ENCODE data around the gene DNAJC24.

The DNAJC24 gene

DNA sequence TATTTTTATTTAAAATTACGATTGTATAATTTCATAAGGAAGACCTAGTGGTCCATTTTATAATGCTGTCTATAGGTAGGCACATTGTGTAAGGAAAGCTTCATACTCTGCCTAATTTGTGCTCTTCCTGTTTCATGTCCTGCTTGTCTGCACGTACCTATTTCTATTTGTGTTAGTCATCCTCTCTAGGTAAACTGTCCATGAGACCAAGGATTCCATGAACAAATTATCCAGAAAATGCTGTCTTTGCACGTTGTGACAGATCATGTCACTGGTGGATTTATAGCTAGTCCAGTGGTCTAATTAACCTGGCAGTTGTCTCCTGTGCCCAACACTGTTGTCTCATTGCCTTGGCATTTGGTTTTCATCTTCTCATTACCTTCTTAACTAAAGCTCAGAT lies 44.7 kb downstream of the DNAJC24 start:
- TF ChIP-seq ZFX (IDR thresholded peaks at IDR 0.05; ENCODE audit: borderline replicate concordance): no peak
- TF ChIP-seq, protein P1, sequence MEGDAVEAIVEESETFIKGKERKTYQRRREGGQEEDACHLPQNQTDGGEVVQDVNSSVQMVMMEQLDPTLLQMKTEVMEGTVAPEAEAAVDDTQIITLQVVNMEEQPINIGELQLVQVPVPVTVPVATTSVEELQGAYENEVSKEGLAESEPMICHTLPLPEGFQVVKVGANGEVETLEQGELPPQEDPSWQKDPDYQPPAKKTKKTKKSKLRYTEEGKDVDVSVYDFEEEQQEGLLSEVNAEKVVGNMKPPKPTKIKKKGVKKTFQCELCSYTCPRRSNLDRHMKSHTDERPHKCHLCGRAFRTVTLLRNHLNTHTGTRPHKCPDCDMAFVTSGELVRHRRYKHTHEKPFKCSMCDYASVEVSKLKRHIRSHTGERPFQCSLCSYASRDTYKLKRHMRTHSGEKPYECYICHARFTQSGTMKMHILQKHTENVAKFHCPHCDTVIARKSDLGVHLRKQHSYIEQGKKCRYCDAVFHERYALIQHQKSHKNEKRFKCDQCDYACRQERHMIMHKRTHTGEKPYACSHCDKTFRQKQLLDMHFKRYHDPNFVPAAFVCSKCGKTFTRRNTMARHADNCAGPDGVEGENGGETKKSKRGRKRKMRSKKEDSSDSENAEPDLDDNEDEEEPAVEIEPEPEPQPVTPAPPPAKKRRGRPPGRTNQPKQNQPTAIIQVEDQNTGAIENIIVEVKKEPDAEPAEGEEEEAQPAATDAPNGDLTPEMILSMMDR (IDR thresholded peaks at IDR 0.05): no peak
- H3K27ac ChIP-seq: no peak overlapping the region

- TF ChIP-seq ZFX (IDR thresholded peaks at IDR 0.05; ENCODE audit: borderline replicate concordance): no peak
- TF ChIP-seq, protein P1 (IDR thresholded peaks at IDR 0.05): no peak
- H3K27ac ChIP-seq: no peak overlapping the region
Measured at GRCh38 chr11:31415435-31415834, 45.8 kb downstream of the DNAJC24 start.

- no peak for TF ChIP-seq ZFX (IDR thresholded peaks at IDR 0.05; ENCODE audit: borderline replicate concordance)
- TF ChIP-seq, protein P1 (IDR thresholded peaks at IDR 0.05): no peak
- H3K27ac ChIP-seq: no peak overlapping the region
Measured at GRCh38 chr11:31417357-31417756, 47.7 kb downstream of the DNAJC24 start.

- TF ChIP-seq ZFX (IDR thresholded peaks at IDR 0.05; ENCODE audit: borderline replicate concordance): no peak
- TF ChIP-seq, protein P1 (IDR thresholded peaks at IDR 0.05): no peak
Measured at GRCh38 chr11:31417816-31418215, 48.2 kb downstream of the DNAJC24 start.

DNA sequence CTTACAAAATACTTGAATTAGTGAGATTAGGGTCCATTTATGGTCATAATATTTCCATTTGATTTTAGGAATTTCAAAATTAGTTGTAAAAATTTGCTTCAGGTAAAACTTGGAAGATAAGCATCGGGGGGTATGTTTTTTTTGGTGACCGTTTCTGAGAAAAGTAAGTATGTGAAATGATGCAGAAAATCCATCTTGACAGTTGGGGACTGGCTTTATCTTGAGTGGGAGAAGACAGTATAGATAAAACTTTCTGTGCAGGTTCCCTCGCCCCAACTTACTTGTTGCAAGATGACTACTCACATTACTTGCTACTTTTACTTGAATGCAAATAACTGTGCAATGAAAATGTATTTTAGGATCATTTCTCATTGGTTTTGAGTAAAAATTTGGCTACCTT lies 49.5 kb downstream of the DNAJC24 start:
- H3K27ac ChIP-seq: no peak overlapping the region
- TF ChIP-seq, protein P1 (IDR thresholded peaks at IDR 0.05): no peak
- no peak for TF ChIP-seq ZFX (IDR thresholded peaks at IDR 0.05; ENCODE audit: borderline replicate concordance)

More at GRCh38 chr11:31417816-31418215, 48.2 kb downstream of the DNAJC24 start:
- no peak overlapping the region for H3K27ac ChIP-seq

- H3K27ac ChIP-seq: no peak overlapping the region
- TF ChIP-seq ZFX (IDR thresholded peaks at IDR 0.05; ENCODE audit: borderline replicate concordance): no peak
- TF ChIP-seq, protein P1 (IDR thresholded peaks at IDR 0.05): no peak
Measured at GRCh38 chr11:31419669-31420068, 50.0 kb downstream of the DNAJC24 start.

GRCh38 chr11:31421820-31422219 lies 52.2 kb downstream of the DNAJC24 start:
- no peak overlapping the region for H3K27ac ChIP-seq
- TF ChIP-seq, protein P1 (IDR thresholded peaks at IDR 0.05): no peak
- no peak for TF ChIP-seq ZFX (IDR thresholded peaks at IDR 0.05; ENCODE audit: borderline replicate concordance)
